GM19351 (cell line): Measurements from ENCODE around the gene DCAKD.
"Not testable (repeated sequence)": the region's sequence is repeated elsewhere in the genome, so short reads cannot be mapped to it uniquely, and the experiment has no call there.

Experiments
- ATAC-seq: cut with Tn5 transposase; IDR thresholded peaks from one replicate; pipeline ENCODE4 v1.9.1; 2021; ENCODE audit warnings: mild to moderate bottlenecking, moderate library complexity; ENCODE audit not compliant: unreplicated experiment

The DCAKD gene

DNA sequence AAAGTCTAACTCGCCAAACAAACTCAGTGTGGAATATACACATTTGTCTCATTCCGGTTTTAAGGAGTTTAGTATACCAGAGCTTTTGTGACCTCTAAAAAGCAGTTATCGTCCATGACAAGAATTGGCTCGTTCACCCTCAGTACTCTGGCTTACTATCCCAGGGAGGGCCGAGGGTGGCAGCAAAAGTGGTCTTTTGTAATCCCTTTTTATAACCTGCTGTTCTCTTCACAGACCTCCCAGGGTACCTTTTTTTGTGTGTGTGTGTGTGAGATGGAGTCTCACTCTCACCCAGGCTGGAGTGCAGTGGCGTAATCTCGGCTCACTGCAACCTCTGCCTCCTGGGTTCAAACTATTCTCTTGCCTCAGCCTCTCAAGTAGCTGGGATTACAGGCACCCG, 18.6 kb upstream of the DCAKD start:
- ATAC-seq = no peak

DNA sequence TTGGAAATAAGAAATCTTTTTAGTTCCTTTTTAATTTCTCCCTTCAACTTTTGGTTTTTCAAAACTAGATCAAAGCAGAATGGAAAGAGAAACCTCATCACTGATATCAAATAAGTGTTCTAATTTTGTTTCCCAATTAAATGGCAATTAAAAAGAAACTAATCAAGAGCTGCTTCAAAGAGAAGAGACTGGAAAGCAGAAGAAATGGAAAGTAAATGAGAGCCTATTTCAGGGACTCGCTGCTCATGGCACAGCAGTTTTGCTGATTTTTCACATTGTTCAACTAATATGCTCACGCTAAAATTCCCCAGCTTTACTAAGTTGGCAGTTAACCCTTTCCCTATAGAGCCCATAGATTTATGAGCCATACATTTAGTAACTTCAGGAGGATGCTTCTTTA, 16.2 kb upstream of the DCAKD start:
- ATAC-seq = no peak

DNA sequence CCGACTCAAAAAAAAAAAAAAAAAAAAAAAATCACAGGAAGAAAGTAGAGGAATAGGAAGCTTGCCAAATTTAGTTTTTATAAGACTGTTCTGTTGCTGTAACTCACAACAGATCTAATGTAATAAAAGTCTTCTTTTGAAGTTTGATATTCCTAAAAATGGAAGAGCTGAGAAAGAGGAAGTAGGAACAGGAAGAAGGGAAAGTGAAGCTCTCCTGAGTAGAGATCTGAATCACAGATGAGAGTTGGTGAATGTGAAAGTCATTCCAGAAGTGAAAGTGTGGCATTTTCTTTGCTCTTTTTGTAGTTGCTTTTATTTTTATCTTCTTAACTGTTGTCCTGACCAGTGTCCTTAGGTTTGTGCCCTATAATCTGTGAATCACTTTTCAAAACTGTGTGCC, 11.8 kb upstream of the DCAKD start:
- ATAC-seq = no peak

DNA sequence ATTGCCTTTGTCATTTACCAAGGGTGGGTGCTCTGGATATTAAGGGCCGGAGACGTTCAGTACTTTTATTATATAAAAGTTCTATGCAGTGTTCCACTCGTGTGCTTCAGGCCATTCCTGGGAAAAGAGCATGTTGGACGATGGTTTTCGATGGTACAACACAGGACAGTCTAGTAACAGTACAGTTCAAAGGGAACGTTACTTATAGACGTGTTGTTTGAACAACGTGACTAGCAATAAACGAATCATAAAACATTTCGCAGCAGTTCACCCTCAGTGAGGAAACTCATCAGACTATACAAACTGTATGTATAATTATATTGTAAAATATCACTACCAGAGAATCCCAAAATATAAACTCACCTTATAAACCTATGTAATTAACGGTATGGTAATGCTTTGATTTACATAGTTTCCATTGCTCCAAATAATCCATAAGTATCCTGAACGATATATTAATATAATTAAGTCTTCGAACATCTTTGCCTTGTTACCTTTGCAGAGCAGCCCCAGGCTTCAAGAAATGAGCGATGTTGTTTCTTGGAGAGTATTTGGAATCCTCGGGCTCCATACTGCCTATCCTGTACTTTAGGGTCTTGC, 10.3 kb upstream of the DCAKD start:
- no peak for ATAC-seq

DNA sequence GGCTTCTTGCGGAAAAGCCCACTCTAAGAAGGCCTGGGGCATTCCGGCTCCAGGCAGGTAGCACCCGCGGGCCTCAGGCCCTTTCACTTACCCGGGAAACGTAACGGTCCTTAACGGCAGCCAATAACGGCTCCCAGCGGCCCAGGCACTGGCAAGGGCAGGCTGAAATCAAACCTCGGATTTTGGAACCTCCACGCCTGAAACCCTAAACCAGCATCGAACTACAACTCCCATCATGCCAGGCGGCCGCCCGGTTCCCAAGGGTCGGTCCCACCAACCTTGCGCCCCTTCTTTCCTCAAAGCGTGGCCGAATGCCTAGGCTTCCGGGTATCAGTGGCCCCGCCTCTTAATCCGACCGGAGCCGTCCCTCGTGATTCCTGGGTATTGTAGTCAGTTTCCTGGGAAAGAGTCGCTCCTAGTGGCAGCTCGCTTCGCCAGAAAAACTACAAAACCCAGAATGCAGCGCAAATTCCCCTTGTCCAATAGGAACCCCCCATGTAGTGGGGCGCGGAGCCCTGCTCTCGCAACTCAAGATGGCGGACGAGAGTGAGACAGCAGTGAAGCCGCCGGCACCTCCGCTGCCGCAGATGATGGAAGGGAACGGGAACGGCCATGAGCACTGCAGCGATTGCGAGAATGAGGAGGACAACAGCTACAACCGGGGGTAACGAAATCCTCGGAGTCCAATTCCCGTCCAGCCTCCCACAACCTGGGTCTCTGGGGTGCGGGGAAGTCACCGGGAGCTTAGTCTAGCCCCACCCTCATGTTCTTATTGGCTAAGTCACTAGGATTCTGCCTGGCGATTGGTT, 9.6 kb upstream of the DCAKD start, which contains the start of gene NMT1:
Gene NMT1 (plus strand): TSS at position 521 of the 809 bp plus-strand sequence. CDS start 13 bp downstream, at position 534.
- peak; percentile 75 for ATAC-seq

DNA sequence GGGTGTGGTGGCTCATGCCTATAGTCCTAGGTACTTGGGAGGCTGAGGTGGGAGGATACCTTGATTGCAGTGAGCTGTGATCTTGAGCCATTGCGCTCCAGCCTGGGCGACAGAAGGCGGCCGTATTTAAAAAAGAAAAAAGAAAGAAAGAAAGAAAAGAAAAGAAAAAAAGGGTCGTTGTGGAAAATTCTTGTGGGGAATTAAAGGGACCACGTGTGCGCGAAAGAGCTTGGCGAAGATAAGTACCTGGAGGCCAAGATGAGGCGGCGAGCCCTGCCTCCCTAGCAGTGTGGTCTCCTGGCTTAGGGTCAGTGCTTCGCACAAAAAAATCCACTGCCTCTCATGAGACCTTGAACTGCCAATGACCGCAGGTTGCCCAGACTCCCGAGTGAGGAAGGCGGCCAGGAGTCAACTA, 9.0 kb upstream of the DCAKD start:
- no peak for ATAC-seq

DNA sequence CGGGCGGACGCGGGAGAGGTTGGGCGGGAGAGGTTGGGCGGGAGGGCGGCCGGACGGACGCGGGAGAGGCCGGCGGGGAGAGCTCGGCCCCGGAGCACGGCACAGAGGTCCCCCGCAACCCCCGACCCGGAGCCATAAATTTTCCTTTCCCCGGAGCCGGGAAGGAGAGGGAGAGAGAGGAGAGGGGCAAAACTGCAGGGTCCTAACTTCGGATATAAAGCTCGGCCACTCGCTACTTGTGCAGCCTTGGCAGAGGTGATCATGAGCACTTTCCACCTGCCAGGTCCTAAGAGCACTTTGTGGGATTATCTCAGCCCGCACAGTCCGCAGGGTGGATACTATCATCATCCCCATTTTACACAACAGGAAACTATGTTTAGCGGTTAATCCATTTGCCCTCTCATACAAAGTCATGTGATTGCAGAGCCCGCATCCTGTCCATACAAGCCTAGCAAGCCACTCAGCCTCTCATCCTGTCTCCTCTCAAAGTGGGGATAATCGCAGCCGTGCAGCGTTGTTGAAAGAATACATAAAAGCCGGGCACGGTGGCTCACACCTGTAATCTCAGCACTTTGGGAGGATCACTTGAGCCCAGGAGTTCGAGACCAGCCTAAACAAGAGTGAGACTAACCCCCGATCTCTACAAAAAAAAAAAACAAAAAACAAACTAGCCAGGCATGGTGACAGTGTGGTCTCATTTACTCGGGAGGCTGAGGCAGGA, 780 bp upstream of the DCAKD start:
- ATAC-seq = no peak

DNA sequence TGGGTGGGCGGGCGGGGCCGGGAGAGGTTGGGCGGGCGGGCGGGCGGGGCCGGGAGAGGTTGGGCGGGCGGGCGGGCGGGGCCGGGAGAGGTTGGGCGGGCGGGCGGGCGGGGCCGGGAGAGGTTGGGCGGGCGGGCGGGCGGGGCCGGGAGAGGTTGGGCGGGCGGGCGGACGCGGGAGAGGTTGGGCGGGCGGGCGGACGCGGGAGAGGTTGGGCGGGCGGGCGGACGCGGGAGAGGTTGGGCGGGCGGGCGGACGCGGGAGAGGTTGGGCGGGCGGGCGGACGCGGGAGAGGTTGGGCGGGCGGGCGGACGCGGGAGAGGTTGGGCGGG, 254 bp upstream of the DCAKD start:
- not testable (repeated sequence) for ATAC-seq

DNA sequence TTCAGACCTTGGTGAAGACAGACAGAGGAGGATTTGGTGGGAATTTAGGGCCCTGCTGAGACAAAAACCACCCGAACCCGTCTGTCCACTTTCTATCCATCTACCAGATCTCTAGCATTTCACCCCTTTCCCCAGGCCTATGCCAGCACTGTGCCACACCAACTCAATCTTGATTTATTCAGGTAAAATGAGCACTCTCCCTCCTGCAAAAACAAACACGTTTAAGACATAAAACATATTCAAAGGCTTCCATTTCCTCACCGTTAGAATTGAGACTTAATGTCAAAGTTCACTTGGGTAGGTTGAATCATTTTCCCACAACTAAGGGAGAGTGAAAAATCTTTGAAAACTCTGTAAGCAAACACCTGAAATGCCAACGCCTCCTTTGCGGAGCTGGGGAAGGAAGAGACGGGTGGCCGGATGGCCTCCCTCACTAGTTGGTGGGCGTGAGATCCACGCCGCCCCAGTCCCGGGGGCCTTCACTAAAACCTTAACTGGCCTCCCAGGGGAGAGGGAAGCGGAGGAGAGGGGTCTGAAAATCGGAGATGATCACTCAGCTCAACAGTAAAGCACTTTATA, 862 bp downstream of the DCAKD start:
- no peak for ATAC-seq

DNA sequence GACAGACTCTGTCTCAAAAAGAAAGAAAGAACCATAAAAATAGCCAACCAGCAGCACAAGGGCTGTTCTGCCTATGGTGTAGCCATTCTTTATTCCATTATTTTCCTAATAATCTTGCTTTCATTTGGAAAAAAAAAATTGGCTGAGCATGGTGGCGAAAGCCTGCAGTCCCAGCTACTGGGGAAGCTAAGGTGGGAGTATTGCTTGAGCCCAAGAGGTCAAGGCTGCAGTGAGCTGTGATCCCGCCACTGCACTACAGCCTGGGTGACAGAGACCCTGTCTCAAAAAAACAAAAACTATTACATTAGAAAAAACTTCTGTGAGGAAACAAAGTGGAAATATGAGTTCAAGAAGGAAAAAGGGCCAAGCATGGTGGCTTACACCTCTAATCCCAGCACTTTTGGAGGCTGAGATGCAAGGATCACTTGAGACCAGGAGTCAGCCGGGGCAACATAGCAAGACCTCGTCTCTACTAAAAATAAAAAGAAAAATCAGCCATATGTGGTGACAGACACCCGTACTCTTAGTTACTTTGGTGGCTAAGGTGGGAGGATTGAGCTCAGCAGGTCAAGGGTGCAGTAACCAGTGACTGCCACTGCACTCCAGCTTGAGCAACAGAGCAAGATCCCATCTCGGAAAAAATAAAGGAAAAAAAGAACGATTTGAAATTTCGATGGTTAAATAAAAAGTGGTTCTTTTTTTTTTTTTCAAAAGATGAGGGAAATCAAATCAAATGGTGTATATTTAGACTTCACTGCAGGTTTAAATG, 2.5 kb downstream of the DCAKD start:
- ATAC-seq = no peak

DNA sequence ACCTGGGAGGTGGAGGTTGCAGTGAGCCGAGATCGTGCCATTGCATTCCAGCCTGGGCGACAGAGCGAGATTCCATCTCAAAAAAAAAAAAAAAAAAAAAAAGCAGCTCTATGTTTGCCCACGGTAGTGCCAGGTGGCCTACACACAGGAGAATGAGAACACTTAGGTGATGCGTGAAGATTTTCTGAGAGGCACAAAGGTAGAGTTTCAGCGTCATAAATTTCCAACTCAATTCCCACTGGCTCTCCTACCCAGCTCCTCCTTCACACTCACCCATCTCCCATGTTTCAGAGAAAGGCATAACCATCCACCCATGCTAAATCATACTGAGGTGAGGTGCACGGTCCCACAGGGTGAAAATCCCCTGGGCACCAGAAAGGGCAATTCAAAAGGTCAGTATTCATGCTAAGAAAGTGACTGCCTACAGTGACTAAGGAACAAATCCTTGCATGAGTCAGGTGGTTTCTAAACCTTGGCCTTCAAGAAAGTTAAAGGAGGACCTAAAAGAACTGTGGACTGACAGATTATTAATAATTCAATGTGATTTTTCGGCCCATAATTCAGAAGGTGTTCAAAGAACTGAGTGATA, 4.8 kb downstream of the DCAKD start:
- ATAC-seq = no peak

DNA sequence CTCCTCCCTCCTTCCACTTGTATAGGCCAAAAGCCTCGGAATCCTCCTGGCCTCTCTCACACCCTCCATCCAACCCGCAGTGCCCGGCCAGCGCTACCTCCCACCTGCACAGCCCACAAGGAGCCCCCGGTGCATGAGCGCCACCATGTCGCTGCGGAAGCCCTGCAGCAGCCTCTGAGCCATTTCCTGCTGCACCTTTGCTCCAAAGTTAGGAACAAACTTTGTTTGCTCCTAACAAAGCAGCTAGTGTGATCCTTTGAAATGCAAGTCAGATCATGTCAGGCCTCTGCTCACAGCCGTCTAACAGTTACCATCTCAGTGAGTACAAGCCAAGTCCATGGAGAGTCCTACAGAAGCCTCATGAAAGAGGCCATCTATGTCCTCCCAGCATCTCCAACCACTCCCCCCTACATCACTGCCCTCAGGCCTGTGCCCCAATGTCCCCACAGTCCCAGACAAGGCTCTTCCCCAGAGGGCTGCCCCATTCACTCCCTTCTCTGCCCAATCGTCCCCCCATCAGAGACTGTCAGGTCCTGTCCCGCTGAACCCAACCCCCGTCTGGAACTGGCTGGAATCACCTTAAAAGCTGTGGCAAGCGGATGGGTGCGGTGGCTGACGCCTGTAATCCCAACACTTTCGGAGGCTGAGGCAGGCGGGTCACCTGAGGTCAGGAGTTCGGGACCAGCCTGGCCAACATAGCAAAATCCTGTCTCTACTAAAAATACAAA, 7.5 kb downstream of the DCAKD start:
- no peak for ATAC-seq

DNA sequence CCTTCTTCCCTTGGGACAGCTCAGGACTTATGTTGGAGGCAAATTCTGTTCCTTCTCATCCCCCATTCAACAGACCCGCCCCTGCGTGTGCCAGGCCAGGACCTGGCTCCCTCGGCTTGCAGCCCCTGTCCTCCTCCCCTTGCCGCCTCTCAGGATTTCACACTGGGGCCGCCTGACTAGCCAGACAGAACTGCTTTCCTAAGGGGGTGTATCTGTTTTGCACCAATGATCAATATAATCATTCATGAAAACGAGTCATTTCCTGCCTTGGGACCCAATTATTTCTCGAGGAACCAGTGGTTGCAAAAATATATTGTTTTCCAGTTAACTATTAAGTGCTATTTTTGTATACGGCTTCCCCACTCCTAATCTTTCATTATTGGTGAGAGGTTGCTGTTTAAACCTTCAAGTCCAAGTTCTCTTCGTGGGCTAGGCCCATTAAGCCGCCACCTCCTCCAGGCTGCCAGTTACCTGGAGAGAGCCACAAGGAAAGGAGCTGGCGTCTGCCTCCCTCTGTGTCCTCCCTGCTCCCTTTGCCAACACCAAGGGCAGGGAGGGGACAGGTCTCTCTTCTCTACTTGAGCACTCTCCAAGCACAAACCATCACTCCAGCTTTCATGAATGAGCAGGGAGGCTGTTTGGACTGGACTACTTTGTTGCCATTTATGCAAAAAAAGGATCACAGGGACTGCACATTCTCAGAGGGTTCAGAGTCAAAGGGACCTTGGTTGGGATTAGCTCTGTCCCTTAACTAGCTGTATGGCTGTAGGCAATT, 8.9 kb downstream of the DCAKD start:
- no peak for ATAC-seq

DNA sequence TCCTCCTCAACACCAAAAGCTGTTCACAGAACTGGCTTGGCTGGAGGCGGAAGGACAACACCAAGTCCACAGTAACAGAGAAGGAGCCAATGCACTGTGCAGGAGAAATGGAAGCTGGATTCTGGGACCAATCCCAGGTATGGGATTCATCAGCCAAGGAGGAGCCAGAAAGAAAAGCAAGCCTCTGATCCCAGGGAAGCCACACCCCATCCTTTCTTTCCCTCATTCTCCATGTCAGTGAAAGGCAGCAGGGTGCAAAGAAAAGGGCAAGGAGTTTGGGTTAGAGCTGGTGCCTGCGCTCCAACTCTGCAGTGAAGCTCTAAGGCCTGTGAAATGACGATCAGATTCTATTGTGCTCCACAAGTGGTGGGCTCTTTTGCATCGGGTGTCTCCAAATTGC, 11.0 kb downstream of the DCAKD start:
- ATAC-seq = no peak

DNA sequence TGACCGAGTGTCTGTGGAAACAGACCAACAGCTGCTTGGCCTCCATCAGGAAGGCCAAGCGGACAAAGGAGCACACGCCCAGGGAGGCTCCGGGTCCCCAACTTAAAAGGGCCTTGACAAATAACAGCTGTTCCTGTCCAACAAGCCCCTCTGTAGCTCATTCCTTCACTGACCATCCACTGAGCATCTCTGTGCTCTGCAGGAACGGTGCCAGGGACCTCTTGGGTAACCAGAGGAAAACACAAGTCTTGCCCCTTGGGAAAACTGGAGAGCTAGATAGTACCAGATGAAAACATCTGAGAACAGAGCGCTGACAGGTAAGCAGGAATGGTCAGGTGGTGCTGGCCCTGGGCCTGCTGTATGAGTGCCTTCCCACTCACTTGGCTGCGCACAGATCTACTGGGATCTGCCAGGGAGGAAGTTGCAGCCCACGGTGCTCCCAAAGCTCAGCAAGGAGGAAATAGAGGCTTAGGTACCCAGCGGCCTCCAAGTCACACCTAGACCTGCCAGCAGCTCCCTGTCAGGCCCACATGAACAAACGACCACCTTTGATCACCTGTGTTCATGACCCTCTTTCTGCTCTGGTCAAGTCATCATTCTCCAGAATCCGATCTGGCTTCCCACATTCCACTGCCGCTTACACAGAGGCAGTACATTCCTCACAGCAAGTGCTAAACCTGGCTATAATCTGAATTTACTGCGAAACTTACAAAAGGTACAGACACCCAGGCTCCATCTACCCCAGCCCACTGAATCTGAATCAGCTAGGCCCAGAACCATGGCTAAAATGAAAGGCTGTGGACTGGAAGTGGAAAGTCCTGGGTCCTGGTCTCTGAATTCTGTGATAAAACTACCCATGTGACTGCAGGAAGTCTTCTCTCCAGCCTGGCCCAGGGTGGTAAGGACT, 12.5 kb downstream of the DCAKD start:
- no peak for ATAC-seq

DNA sequence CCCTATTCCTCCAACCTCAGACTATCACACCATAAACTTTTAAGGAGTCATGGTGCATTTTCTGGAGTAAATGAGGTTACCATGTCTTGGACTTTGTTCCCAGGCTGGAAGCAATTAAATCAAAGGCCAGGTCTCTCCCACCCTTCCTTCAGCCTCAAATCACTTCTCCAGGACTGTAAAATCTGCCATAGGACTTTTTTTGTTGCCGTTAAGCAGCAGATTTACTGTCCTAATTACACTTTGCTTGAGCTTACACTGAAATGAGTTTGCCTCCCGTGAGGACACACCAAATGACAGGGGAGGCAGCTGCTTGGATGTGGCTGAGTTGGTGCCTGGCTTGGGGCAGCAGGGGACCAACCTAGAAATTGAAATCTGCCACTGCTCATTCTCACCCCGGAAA, 14.7 kb downstream of the DCAKD start:
- no peak for ATAC-seq

DNA sequence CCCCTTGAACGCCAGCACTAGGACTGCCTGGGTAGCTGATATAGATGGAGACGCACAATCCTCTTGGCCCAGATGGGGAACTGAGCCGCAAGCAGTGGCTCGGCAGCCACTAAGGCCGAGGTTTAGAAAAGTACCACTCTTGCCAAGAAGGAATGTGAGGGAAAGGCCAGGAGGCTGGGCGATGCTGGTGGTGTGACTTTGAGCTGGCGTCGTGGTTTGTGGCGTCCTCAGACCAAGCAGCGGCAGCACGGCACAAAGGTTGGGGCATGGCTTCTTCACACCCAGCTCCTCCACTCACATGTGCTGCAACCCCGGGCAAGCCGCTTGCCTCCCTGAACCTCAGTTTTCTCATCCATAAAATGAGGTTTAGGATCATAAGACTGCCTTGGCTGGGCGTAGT, 15.6 kb downstream of the DCAKD start:
- ATAC-seq = no peak

DNA sequence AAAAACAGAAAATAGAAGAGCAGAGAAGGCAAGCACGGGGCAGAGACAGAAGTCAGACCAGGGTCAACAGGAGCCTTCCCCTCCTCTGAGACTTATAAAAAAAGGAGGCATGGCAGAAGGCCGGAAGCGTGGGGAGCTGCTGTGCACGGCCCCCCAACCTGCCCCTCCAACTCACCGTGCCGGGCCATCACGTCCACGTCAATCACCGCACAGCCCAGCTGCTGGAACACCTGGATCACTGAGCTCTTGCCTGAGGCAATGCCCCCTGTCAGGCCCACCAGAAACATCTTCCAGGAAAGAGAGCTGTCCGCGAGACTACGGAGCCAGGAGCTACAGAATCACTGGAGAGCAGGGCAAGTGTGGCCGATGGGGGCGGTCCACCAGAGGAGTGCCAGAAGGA, 16.8 kb downstream of the DCAKD start:
- ATAC-seq = no peak
